H54 (cell line): ENCODE results near the gene ARHGAP21.

Experiments
- DNase-seq: peaks from one replicate; pipeline ENCODE4 v3.0.0; 2011; ENCODE audit warnings: low spot score, mixed read lengths; ENCODE audit not compliant: insufficient read length
- FAIRE-seq: peaks from 3 replicates; lab custom pipeline; 2011; peaks lifted over from hg19 to GRCh38; lab: Jason Lieb, UNC
- POLR2A ChIP-seq: IDR thresholded peaks from 2 replicates; pipeline ENCODE4 v1.6.1; 2011; ENCODE audit warnings: low read depth, mild to moderate bottlenecking, low read length

The ARHGAP21 gene

GRCh38 chr10:24574578-24575155 is 149.0 kb downstream of the ARHGAP21 start:
- DNase-seq (no peak), FAIRE-seq (no peak)
- no peak for TF ChIP-seq POLR2A

DNA sequence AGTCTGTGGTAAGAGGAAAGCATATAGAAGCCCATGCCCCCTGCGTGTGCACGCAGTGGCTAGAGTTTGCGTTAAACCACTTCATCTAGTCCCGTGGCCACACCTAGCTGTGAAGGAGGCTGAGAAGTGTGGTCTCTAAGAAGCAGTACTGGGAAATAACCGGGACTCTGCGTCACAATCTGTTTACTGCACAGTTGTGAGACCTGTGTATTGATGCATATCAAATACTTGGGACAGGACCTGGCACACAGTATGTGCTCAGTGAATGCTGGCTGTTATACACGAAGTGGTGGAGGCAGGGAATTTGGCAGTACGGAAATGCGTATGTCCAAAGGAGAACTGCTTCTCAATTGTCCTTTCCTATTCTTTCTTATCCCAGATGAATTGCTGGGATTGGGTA is 149.5 kb downstream of the ARHGAP21 start:
- no peak for DNase-seq
- FAIRE-seq = no peak
- no peak for TF ChIP-seq POLR2A

DNA sequence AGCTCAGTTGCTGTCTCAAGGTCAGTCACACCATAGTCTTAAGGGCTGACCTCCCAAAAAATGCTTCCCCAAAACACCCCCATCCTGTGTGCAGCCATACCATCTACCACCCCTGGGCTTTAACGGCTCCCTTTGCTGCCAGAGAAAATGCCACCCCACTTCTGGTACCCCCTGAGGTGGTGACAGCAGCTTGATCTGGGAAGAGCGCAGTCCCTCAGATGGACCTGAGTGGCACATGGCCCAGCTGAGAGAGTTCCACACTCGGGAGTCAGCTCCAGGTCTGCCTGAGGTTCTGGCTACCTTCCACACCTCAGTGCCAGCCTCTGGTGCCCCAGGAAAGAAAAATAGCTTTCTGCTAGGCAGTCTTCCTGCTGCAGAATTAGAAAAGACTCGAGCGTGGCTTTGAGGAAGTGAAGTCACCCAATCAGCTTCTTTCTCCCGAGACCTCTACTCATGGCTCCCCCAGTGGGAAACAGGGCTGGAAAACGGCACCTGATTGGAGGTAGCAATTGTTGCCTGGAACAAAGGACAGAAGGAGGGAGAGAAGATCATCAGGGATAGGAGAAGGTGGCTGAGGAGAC is 151.7 kb downstream of the ARHGAP21 start:
- TF ChIP-seq POLR2A = no peak
- no peak for FAIRE-seq
- DNase-seq = no peak

DNA sequence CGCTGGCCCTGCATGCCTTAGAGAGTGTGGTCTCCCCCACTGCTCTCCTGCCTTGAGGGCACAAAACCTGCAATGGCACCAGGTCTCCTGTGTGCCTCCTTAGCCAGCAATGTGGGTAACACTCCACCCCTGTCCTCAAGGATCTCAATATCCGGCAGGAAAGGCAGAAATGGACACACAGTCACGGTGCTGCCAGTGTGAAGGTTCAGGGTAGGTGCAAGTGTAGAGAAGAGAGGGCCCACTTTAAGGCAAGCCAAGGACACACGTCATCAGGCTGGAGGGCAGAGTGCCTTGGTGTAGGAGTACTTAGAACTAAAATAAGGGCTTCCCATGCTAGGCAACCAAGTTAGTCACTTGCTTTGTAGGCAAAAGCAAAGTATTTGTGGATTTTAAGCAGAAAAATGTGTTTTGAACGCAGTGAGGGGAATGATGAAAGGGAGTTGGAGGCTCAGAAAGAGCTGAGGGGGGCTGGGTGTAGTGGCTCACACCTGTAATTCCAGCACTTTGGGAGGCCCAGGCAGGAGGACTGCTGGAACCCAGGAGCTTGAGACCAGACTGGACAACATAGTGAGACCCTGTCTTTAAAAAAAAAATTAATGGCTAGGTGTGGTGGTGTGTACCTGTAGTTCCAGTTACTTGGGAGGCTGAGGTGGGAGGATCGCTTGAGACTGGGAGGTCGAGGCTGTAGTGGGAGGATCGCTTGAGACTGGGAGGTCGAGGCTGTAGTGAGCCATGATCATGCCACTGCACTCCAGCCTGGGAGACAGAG is 152.8 kb downstream of the ARHGAP21 start:
- FAIRE-seq (no peak), DNase-seq (no peak)
- TF ChIP-seq POLR2A = no peak

GRCh38 chr10:24569828-24570657 is 153.6 kb downstream of the ARHGAP21 start:
- DNase-seq (no peak), FAIRE-seq (no peak)
- TF ChIP-seq POLR2A = no peak

GRCh38 chr10:24569330-24569796 is 154.3 kb downstream of the ARHGAP21 start:
- no peak for TF ChIP-seq POLR2A
- FAIRE-seq (no peak), DNase-seq (no peak)

GRCh38 chr10:24568042-24568441 is 155.6 kb downstream of the ARHGAP21 start:
- no peak for TF ChIP-seq POLR2A
- DNase-seq (no peak), FAIRE-seq (no peak)

DNA sequence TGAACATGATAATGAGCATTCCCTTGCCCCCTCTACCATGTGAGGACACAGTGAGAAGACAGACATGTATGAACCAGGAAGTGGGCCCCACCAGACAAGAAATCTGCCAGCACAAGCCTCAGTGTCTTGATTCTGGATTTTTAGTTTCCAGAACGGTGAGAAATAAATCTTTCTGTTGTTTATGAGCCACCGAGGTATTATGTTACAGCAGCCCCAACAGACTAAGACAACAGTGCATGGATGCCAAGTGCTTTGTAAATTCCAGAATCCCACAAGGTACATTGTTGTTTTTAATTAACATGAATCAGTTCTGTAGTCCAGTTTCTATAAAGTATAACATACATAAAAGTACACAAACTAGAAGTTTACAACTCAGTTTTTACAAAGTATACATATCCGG is 162.2 kb downstream of the ARHGAP21 start:
- no peak for DNase-seq
- FAIRE-seq = no peak
- TF ChIP-seq POLR2A = no peak

GRCh38 chr10:24556750-24557742 is 166.6 kb downstream of the ARHGAP21 start:
- peak; percentile 28 for DNase-seq
- no peak for FAIRE-seq
- TF ChIP-seq POLR2A = no peak

GRCh38 chr10:24556126-24556749 is 167.4 kb downstream of the ARHGAP21 start:
- FAIRE-seq (no peak), DNase-seq (no peak)
- TF ChIP-seq POLR2A = no peak

DNA sequence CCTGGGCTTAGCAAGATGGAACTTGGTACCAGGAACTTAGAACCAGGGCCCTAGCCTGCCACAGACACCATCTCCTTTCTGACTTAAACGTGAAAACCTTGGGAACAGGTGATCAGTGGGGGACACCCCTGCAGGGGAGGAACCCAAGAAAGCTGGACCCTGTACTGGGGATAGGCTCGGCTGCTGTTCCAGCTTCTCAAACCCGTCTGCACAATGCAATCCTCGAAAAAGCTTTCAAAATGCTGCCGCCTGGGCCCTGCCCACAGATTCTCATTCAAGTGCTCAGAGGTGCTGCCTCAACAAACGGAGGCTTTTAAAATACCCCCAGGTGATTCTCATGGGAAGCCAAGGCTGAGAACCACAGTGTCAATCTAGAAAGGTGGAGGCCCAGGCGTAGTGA is 169.7 kb downstream of the ARHGAP21 start:
- TF ChIP-seq POLR2A = no peak
- FAIRE-seq = no peak
- no peak for DNase-seq

- FAIRE-seq = no peak
- no peak for TF ChIP-seq POLR2A
Measured at GRCh38 chr10:24553051-24553612, 170.6 kb downstream of the ARHGAP21 start.

More at GRCh38 chr10:24553051-24553612, 170.6 kb downstream of the ARHGAP21 start:
- DNase-seq = peak; percentile 25
